Right atrium auricular region (tissue), 2 donors: ENCODE results near the gene KRT2. TPM values are rescaled to one million over a fixed set of nuclear protein-coding genes. Genes with fewer than 3 reads are reported as not detected.

ENCODE experiments used
- DNase-seq: peaks from one replicate; pipeline ENCODE4 v3.0.0-alpha.2; 2019; ENCODE audit warnings: low spot score
- H3K27ac ChIP-seq, 2 donors: fragments of 200-600 bp; sonication (generic); 1 replicate in 1 of 2; 2 replicates in 1 of 2; pipeline ENCODE4 v1.5.1; 2016 to 2019
- H3K27me3 ChIP-seq, 2 donors: fragments of 200-600 bp; sonication (generic); one replicate each; pipeline versions ENCODE4 v1.5.1 to v1.6.0; 2017 to 2019
- H3K36me3 ChIP-seq: fragments of 200-600 bp; sonication (generic); one replicate; pipeline ENCODE4 v1.5.1; 2016
- H3K4me1 ChIP-seq, 2 donors: fragments of 200-600 bp; sonication (generic); one replicate each; pipeline versions ENCODE4 v1.5.1 to v1.6.0; 2017 to 2019
- H3K4me3 ChIP-seq, 2 donors: fragments of 200-600 bp; sonication (generic); 1 replicate in 1 of 2; 2 replicates in 1 of 2; pipeline ENCODE4 v1.5.1; 2017 to 2019; ENCODE audit warnings: mild to moderate bottlenecking in 1 of 2, moderate library complexity in 1 of 2
- H3K9me3 ChIP-seq, 2 donors: fragments of 200-600 bp; sonication (generic); one replicate each; pipeline ENCODE4 v1.5.1; 2019
- total RNA-seq, 2 donors: library from RNA; depleted of rRNA; stranded (reverse); fragments of >200 nt; gene quantifications; one replicate each; pipeline ENCODE4 v1.1.0, GENCODE V29; 2016
- TF ChIP-seq, protein P1 (sequence below), 2 donors: fragments of 200-600 bp; sonication (generic); IDR thresholded peaks; one replicate each; pipeline ENCODE4 v1.5.1; 2019; ENCODE audit warnings: antibody characterized with exemption in 2 of 2

Gene KRT2
- total RNA-seq, 2 donors from 2014 or later = not detected

GRCh38 chr12:52688481-52688880, 36.5 kb upstream of the KRT2 start:
- H3K9me3 ChIP-seq = no peaks in the 10 kb centered on the region
- H3K4me3 ChIP-seq = no peak overlapping the region
- DNase-seq = no peak
- H3K27ac ChIP-seq = no peak overlapping the region
- no peaks in the 10 kb centered on the region for H3K36me3 ChIP-seq
- H3K4me1 ChIP-seq = peaks cover 0 to 11% of the 10 kb centered on the region in 2 donors
- TF ChIP-seq, protein P1, sequence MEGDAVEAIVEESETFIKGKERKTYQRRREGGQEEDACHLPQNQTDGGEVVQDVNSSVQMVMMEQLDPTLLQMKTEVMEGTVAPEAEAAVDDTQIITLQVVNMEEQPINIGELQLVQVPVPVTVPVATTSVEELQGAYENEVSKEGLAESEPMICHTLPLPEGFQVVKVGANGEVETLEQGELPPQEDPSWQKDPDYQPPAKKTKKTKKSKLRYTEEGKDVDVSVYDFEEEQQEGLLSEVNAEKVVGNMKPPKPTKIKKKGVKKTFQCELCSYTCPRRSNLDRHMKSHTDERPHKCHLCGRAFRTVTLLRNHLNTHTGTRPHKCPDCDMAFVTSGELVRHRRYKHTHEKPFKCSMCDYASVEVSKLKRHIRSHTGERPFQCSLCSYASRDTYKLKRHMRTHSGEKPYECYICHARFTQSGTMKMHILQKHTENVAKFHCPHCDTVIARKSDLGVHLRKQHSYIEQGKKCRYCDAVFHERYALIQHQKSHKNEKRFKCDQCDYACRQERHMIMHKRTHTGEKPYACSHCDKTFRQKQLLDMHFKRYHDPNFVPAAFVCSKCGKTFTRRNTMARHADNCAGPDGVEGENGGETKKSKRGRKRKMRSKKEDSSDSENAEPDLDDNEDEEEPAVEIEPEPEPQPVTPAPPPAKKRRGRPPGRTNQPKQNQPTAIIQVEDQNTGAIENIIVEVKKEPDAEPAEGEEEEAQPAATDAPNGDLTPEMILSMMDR (IDR thresholded peaks at IDR 0.05) = no peak
- H3K27me3 ChIP-seq = no peaks in the 10 kb centered on the region

GRCh38 chr12:52687497-52688385, 35.7 kb upstream of the KRT2 start:
- no peaks in the 10 kb centered on the region for H3K27me3 ChIP-seq

DNA sequence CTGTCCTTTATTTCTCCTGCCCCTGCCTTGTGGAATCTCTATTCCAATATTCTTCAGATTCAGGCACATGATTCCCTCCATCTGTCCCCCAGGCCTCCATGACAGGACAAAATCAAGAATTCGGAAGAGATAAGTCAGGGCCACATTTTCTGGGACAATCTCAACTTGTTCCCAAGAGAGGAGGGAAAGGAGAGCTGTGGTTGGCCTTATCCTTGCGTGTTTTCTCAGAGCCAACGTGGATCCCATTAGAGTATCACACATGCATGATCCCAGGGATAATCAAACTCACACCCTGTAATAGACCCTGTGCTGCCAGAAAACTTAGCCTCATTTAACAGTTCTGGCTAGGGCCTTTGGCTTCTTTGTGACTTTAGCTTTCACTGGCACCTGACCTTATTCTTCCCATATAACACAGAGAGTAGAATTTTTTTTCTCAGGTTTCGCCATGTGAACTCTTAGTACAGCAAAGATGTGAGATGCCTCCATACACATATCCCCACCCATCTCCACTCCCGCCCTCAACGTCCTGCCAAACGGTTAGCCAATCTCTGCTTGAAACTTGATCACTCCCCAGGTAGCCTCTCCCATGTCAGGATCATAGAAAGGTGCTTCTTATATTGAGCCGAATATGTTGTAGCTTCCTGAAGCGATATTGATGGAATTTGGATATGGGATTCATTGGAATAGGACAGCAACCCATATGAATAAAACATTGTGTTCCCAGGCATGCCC, 34.9 kb upstream of the KRT2 start:
- Histone ChIP-seq H3K36me3 (no peaks in the 10 kb centered on the region), H3K27me3 (no peaks in the 10 kb centered on the region), H3K4me1 (peaks cover 0 to 11% of the 10 kb centered on the region in 2 donors), H3K4me3 (no peak overlapping the region), H3K27ac (no peak overlapping the region), H3K9me3 (no peaks in the 10 kb centered on the region)
- TF ChIP-seq, protein P1 (IDR thresholded peaks at IDR 0.05) = no peak
- DNase-seq = no peak

More at GRCh38 chr12:52687497-52688385, 35.7 kb upstream of the KRT2 start:
- TF ChIP-seq, protein P1 (IDR thresholded peaks at IDR 0.05) = no peak
- no peak overlapping the region for H3K4me3 ChIP-seq
- H3K9me3 ChIP-seq = no peaks in the 10 kb centered on the region
- H3K36me3 ChIP-seq = no peaks in the 10 kb centered on the region
- H3K4me1 ChIP-seq = peaks cover 0 to 11% of the 10 kb centered on the region in 2 donors
- DNase-seq = no peak
- no peak overlapping the region for H3K27ac ChIP-seq

GRCh38 chr12:52686063-52686462, 34.1 kb upstream of the KRT2 start:
- Histone ChIP-seq H3K4me1 (peaks cover 0 to 7% of the 10 kb centered on the region in 2 donors), H3K27ac (no peak overlapping the region), H3K27me3 (no peaks in the 10 kb centered on the region), H3K9me3 (no peaks in the 10 kb centered on the region), H3K36me3 (no peaks in the 10 kb centered on the region), H3K4me3 (no peak overlapping the region)
- DNase-seq = no peak
- TF ChIP-seq, protein P1 (IDR thresholded peaks at IDR 0.05) = no peak

DNA sequence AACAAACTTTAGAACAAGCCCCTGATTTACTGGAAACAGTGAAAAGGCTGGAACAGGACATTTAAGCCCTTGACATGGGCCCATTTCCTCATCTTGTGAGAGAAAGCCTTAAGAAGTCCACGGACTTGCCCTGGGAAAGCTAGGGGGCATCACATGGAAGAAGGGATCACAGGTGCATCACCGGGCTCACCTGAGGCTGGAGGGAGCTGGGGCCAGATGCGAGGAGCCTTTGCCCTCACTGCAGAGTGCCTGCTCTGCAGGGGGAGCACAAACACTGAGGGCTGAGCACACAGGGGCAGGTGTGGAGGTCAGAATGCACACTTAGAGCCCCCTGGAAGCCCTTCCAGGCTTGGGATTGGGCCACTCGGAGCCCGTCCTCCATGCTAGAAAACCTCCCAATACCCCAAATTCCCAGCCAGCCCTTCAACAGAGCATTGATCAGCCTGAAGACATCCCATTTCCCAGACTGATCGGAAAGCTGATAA, 33.4 kb upstream of the KRT2 start:
- H3K36me3 ChIP-seq = no peaks in the 10 kb centered on the region
- no peak overlapping the region for H3K27ac ChIP-seq
- no peak overlapping the region for H3K4me3 ChIP-seq
- TF ChIP-seq, protein P1 (IDR thresholded peaks at IDR 0.05) = no peak
- no peaks in the 10 kb centered on the region for H3K9me3 ChIP-seq
- DNase-seq = no peak
- H3K27me3 ChIP-seq = no peaks in the 10 kb centered on the region
- peaks cover 0 to under 1% of the 10 kb centered on the region in 2 donors for H3K4me1 ChIP-seq
